Kidney (tissue), 14 donors: ENCODE data around the gene C10orf90. TPM values are rescaled to one million over a fixed set of nuclear protein-coding genes. Genes with fewer than 3 reads are reported as not detected.

Experiments
- DNase-seq, 5 donors: peaks; one replicate each; pipeline ENCODE4 v3.0.0-alpha.2; 2013 to 2020
- FAIRE-seq: peaks from 2 replicates; lab custom pipeline; 2012; peaks lifted over from hg19 to GRCh38; lab: Jason Lieb, UNC
- H3K27ac ChIP-seq, 2 donors: one replicate each; pipeline ENCODE4 v1.7.0; 2013; ENCODE audit warnings: low read depth in 2 of 2, low read length in 2 of 2, inconsistent platforms in 1 of 2
- H3K27me3 ChIP-seq: one replicate; pipeline ENCODE4 v1.7.1; 2013; ENCODE audit warnings: low read length, inconsistent platforms; ENCODE audit not compliant: control insufficient read depth, insufficient read depth
- H3K36me3 ChIP-seq, 3 donors: one replicate each; pipeline versions ENCODE4 v1.7.0 to v1.7.1; 2013; ENCODE audit warnings: low read length in 3 of 3, control low read depth in 1 of 3, inconsistent platforms in 1 of 3; ENCODE audit not compliant: insufficient read depth in 3 of 3, control insufficient read depth in 2 of 3
- H3K4me1 ChIP-seq, 3 donors: one replicate each; pipeline versions ENCODE4 v1.7.0 to v1.7.1; 2013; ENCODE audit warnings: low read length in 3 of 3, inconsistent platforms in 1 of 3, low read depth in 1 of 3; ENCODE audit not compliant: control insufficient read depth in 2 of 3, insufficient read depth in 2 of 3
- H3K4me3 ChIP-seq, 3 donors: one replicate each; pipeline versions ENCODE4 v1.7.0 to v1.8.1; 2013; ENCODE audit warnings: low read length in 3 of 3, control low read depth in 1 of 3, inconsistent platforms in 1 of 3
- H3K9ac ChIP-seq, 3 donors: one replicate each; pipeline versions ENCODE4 v1.7.0 to v1.7.1; 2013; ENCODE audit warnings: low read length in 3 of 3, control low read depth in 1 of 3, inconsistent platforms in 1 of 3
- H3K9me3 ChIP-seq, 3 donors: one replicate each; pipeline versions ENCODE4 v1.7.0 to v1.7.1; 2013; ENCODE audit warnings: low read length in 3 of 3, control low read depth in 1 of 3, inconsistent platforms in 1 of 3; ENCODE audit not compliant: control insufficient read depth in 2 of 3, insufficient read depth in 1 of 3
- intact Hi-C: fragments of 100-400 bp; cut with DNase I; formaldehyde crosslinking; loops from one replicate; pipeline ENCODE4 v1.11.1; 2022
- polyA plus RNA-seq: library from polyadenylated mRNA; stranded (reverse); fragments of 350-450 nt; fragmentation: Illumina TruSeq; extraction: RNeasy Lipid Tissue Mini Kit (QIAGEN cat#74804); gene quantifications from one replicate; pipeline ENCODE4 v1.2.3, GENCODE V29; 2014; ENCODE audit warnings: low read depth, low replicate concordance; ENCODE audit not compliant: insufficient read depth
- total RNA-seq: library from RNA; stranded (reverse); fragmentation: NEBNext Ultra II Directional; extraction: Animal tissue kit (Norgen Biotek cat#: 25700); gene quantifications from one replicate; pipeline ENCODE4 v1.2.1, GENCODE V29; 2021
- TF ChIP-seq, protein P1 (sequence below): IDR thresholded peaks from 3 replicates; pipeline ENCODE4 v1.5.1; 2012; ENCODE audit warnings: mild to moderate bottlenecking, moderate library complexity, borderline replicate concordance; ENCODE audit not compliant: insufficient read depth; ENCODE audit errors: extremely low read depth
- donor health status: control.
- donor health status: control.
- donor health status: control.
- donor health status: control.
- donor health status: control.
- donor health status: DM: yes; HTN: yes; CAD: no.
- donor health status: Normal renal cell carcinoma (clear cell type).

The C10orf90 gene
- total and polyA plus RNA-seq, 2 donors from 2014 or later = 0.30 TPM; not detected in 1

DNA sequence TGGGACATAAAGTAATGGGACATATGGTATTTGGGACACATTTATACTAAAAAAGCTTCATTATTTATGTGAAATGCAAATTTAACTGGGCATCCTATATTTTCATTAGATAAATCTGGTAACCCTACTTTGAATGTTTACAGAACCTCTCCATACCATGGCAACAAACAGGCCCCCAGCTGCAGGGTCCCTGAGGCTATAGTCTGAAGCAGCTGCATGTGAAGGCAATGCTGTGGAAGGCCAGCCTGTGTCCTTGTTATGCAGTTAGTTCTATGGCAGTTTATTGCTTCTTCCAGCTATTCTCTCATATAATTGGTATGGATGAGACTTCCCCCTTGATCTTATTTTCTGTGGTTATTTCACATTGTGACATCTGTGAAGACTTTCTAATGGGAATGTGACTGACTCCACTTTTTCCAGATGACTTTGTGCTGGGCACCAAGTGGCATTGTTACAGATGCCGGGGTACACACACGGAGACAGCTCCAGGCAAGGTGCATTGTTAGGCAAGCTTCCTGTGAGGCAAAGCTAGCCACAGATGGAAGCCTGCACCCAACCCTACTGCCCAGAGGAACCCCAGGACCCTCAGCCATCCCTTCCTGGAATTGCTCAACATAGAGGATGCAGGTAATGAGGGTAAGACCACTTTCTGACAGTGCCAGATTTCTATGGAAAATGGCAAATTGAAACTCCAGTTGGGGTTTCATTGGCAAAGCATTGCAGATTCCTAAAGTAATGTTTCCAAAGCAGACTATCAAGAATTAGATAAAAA is 232.7 kb downstream of the C10orf90 start:
- intact Hi-C loops = no loop called here
- FAIRE-seq = no peak

GRCh38 chr10:126434235-126434634 is 236.3 kb downstream of the C10orf90 start:
- no peak overlapping the region for H3K9ac ChIP-seq
- no peaks in the 10 kb centered on the region for H3K36me3 ChIP-seq
- intact Hi-C loops = no loop called here
- DNase-seq (no peak), FAIRE-seq (no peak)
- TF ChIP-seq, protein P1, sequence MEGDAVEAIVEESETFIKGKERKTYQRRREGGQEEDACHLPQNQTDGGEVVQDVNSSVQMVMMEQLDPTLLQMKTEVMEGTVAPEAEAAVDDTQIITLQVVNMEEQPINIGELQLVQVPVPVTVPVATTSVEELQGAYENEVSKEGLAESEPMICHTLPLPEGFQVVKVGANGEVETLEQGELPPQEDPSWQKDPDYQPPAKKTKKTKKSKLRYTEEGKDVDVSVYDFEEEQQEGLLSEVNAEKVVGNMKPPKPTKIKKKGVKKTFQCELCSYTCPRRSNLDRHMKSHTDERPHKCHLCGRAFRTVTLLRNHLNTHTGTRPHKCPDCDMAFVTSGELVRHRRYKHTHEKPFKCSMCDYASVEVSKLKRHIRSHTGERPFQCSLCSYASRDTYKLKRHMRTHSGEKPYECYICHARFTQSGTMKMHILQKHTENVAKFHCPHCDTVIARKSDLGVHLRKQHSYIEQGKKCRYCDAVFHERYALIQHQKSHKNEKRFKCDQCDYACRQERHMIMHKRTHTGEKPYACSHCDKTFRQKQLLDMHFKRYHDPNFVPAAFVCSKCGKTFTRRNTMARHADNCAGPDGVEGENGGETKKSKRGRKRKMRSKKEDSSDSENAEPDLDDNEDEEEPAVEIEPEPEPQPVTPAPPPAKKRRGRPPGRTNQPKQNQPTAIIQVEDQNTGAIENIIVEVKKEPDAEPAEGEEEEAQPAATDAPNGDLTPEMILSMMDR = no peak
- H3K27me3 ChIP-seq = no peaks in the 10 kb centered on the region
- no peak overlapping the region for H3K27ac ChIP-seq
- H3K4me1 ChIP-seq = no peaks in the 10 kb centered on the region
- no peak overlapping the region for H3K4me3 ChIP-seq
- peaks cover 0 to 6% (median 0%) of the 10 kb centered on the region in 3 donors for H3K9me3 ChIP-seq

More for the DNA sequence above, 232.7 kb downstream of the C10orf90 start:
- Histone ChIP-seq H3K27ac (no peak overlapping the region), H3K27me3 (no peaks in the 10 kb centered on the region), H3K4me3 (no peak overlapping the region), H3K9ac (no peak overlapping the region), H3K4me1 (no peaks in the 10 kb centered on the region), H3K9me3 (peaks cover 0 to 7% (median 0%) of the 10 kb centered on the region in 3 donors), H3K36me3 (no peaks in the 10 kb centered on the region)
- DNase-seq = peak in 1 of 5 donors; percentile 77
- TF ChIP-seq, protein P1 = no peak

GRCh38 chr10:126433351-126433750 is 237.1 kb downstream of the C10orf90 start:
- Histone ChIP-seq H3K4me1 (no peaks in the 10 kb centered on the region), H3K36me3 (no peaks in the 10 kb centered on the region), H3K9ac (no peak overlapping the region), H3K9me3 (no peaks in the 10 kb centered on the region), H3K27me3 (no peaks in the 10 kb centered on the region), H3K27ac (no peak overlapping the region), H3K4me3 (no peak overlapping the region)
- no peak for DNase-seq
- FAIRE-seq = no peak
- intact Hi-C loops = no loop called here
- TF ChIP-seq, protein P1 = no peak

DNA sequence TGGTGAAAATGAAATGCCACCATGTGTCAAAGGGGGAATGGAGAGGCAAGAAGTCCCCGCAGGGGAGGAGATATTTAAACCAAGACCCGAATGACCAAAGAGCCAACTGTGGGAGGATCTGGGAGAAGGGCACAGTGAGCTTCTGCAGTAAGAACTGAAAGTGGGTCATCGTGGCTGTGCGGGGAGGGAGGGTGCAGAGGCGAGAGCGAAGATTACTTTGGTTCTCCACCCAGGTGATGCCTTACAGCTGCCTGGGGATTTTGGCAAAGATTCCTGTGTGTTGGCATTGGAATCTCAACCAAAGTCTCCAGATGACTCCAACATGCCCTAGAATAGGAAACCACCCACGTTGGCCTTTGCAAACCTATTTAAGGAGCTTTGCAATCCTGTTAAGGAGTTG is 238.0 kb downstream of the C10orf90 start:
- FAIRE-seq = no peak
- intact Hi-C loops = no loop called here

More for the DNA sequence above, 238.0 kb downstream of the C10orf90 start:
- no peaks in the 10 kb centered on the region for H3K36me3 ChIP-seq
- no peaks in the 10 kb centered on the region for H3K9me3 ChIP-seq
- no peak overlapping the region for H3K9ac ChIP-seq
- H3K4me1 ChIP-seq = no peaks in the 10 kb centered on the region
- DNase-seq = no peak
- H3K4me3 ChIP-seq = no peak overlapping the region
- no peaks in the 10 kb centered on the region for H3K27me3 ChIP-seq
- no peak overlapping the region for H3K27ac ChIP-seq
- TF ChIP-seq, protein P1 = no peak
